Peyer's patch (tissue), 4 donors: ENCODE data around the gene ATG101. TPM values are rescaled to one million over a fixed set of nuclear protein-coding genes. Genes with fewer than 3 reads are reported as not detected.

Source experiments
- DNase-seq, 3 donors: peaks; one replicate each; pipeline ENCODE4 v3.0.0-alpha.2; 2017 to 2019
- H3K27ac ChIP-seq, 4 donors: fragments of 200-600 bp; sonication (generic); one replicate each; pipeline ENCODE4 v1.5.1; 2016 to 2019
- H3K27me3 ChIP-seq, 2 donors: fragments of 200-600 bp; sonication (generic); one replicate each; pipeline ENCODE4 v1.5.1; 2019
- H3K36me3 ChIP-seq, 3 donors: fragments of 200-600 bp; sonication (generic); one replicate each; pipeline ENCODE4 v1.5.1; 2016 to 2019
- H3K4me1 ChIP-seq, 4 donors: fragments of 200-600 bp; sonication (generic); one replicate each; pipeline ENCODE4 v1.5.1; 2016 to 2019
- H3K4me3 ChIP-seq, 4 donors: fragments of 200-600 bp; sonication (generic); 1 replicate in 3 of 4; 2 replicates in 1 of 4; pipeline ENCODE4 v1.5.1; 2016 to 2019; ENCODE audit warnings: mild to moderate bottlenecking in 1 of 4
- H3K9me3 ChIP-seq, 4 donors: fragments of 200-600 bp; sonication (generic); one replicate each; pipeline ENCODE4 v1.5.1; 2016 to 2019; ENCODE audit warnings: mild to moderate bottlenecking in 1 of 4
- CTCF ChIP-seq, 6 experiments: fragments of 450-650 bp in 4 of 6; fragments of 200-600 bp in 2 of 6; sonication (generic) in 1 of 6; IDR thresholded peaks; one replicate each; pipeline ENCODE4 v1.5.1; 2017 to 2019; ENCODE audit warnings: antibody characterized with exemption in 6 of 6, mild to moderate bottlenecking in 3 of 6, moderate library complexity in 1 of 6
- POLR2A ChIP-seq, 2 donors: fragments of 450-650 bp; IDR thresholded peaks; one replicate each; pipeline ENCODE4 v1.5.1; 2017; ENCODE audit warnings: antibody characterized with exemption in 2 of 2, mild to moderate bottlenecking in 2 of 2, moderate library complexity in 2 of 2
- total RNA-seq, 4 donors: library from RNA; depleted of rRNA; stranded (reverse); fragments of >200 nt; gene quantifications; one replicate each; pipeline ENCODE4 v1.1.0, GENCODE V29; 2016

Gene ATG101
- total RNA-seq, 4 donors from 2014 or later = 31.5 to 39.6 (median 33.9) TPM

- peak overlapping the region in 2 of 4 donors; percentile 6 to 10 for H3K4me3 ChIP-seq
- TF ChIP-seq POLR2A (IDR thresholded peaks at IDR 0.05) (no peak), CTCF (IDR thresholded peaks at IDR 0.05) (no peak)
- H3K36me3 ChIP-seq = peaks cover 0 to 26% (median 0%) of the 10 kb centered on the region in 3 donors
- DNase-seq = peak in 2 of 3 donors; percentile 73 to 79
- H3K27me3 ChIP-seq = no peaks in the 10 kb centered on the region
- H3K4me1 ChIP-seq = peaks cover 0 to 28% (median 19%) of the 10 kb centered on the region in 4 donors
- H3K27ac ChIP-seq = peak overlapping the region; percentile 53 to 80 (median 68)
- no peaks in the 10 kb centered on the region for H3K9me3 ChIP-seq
These were observed 11.5 kb downstream of the ATG101 start for GRCh38 chr12:52081263-52081733.

GRCh38 chr12:52082026-52082668, 12.4 kb downstream of the ATG101 start:
- peak overlapping the region; percentile 53 to 80 (median 68) for H3K27ac ChIP-seq
- H3K4me3 ChIP-seq = peak overlapping the region in 1 of 4 donors; percentile 10
- TF ChIP-seq CTCF (IDR thresholded peaks at IDR 0.05) = no peak
- no peak for TF ChIP-seq POLR2A (IDR thresholded peaks at IDR 0.05)

GRCh38 chr12:52082669-52082987, 12.8 kb downstream of the ATG101 start:
- peaks cover 0 to 28% (median 19%) of the 10 kb centered on the region in 4 donors for H3K4me1 ChIP-seq
- no peaks in the 10 kb centered on the region for H3K9me3 ChIP-seq
- no peak overlapping the region for H3K4me3 ChIP-seq
- H3K27me3 ChIP-seq = no peaks in the 10 kb centered on the region
- H3K36me3 ChIP-seq = peaks cover 0 to 13% (median 0%) of the 10 kb centered on the region in 3 donors
- DNase-seq = no peak
- TF ChIP-seq CTCF (IDR thresholded peaks at IDR 0.05) = no peak
- TF ChIP-seq POLR2A (IDR thresholded peaks at IDR 0.05) = no peak
- H3K27ac ChIP-seq = peak overlapping the region; percentile 53 to 80 (median 68)

More at GRCh38 chr12:52082026-52082668, 12.4 kb downstream of the ATG101 start:
- DNase-seq = peak in 1 of 3 donors; percentile 57
- H3K4me1 ChIP-seq = peaks cover 0 to 28% (median 19%) of the 10 kb centered on the region in 4 donors
- H3K27me3 ChIP-seq = no peaks in the 10 kb centered on the region
- peaks cover 0 to 17% (median 0%) of the 10 kb centered on the region in 3 donors for H3K36me3 ChIP-seq
- no peaks in the 10 kb centered on the region for H3K9me3 ChIP-seq

- H3K4me1 ChIP-seq = peaks cover 0 to 28% (median 19%) of the 10 kb centered on the region in 4 donors
- H3K36me3 ChIP-seq = peaks cover 0 to 9% (median 0%) of the 10 kb centered on the region in 3 donors
- peak overlapping the region; percentile 53 to 80 (median 68) for H3K27ac ChIP-seq
- H3K9me3 ChIP-seq = no peaks in the 10 kb centered on the region
- DNase-seq = peak in 2 of 3 donors; percentile 64 to 82
- H3K27me3 ChIP-seq = no peaks in the 10 kb centered on the region
- TF ChIP-seq CTCF (IDR thresholded peaks at IDR 0.05) (peak; percentile 85 to 98 (median 91)), POLR2A (IDR thresholded peaks at IDR 0.05) (no peak)
- no peak overlapping the region for H3K4me3 ChIP-seq
These were observed 13.3 kb downstream of the ATG101 start for GRCh38 chr12:52082988-52083637.

GRCh38 chr12:52083638-52083996, 13.8 kb downstream of the ATG101 start:
- H3K27me3 ChIP-seq = no peaks in the 10 kb centered on the region
- TF ChIP-seq POLR2A (IDR thresholded peaks at IDR 0.05) (no peak), CTCF (IDR thresholded peaks at IDR 0.05) (no peak)
- H3K9me3 ChIP-seq = no peaks in the 10 kb centered on the region
- DNase-seq = no peak
- H3K27ac ChIP-seq = no peak overlapping the region
- H3K36me3 ChIP-seq = peaks cover 0 to 5% (median 0%) of the 10 kb centered on the region in 3 donors
- peaks cover 0 to 28% (median 20%) of the 10 kb centered on the region in 4 donors for H3K4me1 ChIP-seq
- no peak overlapping the region for H3K4me3 ChIP-seq
